ENCODE results near the gene DUSP1.

Gene DUSP1

DNA sequence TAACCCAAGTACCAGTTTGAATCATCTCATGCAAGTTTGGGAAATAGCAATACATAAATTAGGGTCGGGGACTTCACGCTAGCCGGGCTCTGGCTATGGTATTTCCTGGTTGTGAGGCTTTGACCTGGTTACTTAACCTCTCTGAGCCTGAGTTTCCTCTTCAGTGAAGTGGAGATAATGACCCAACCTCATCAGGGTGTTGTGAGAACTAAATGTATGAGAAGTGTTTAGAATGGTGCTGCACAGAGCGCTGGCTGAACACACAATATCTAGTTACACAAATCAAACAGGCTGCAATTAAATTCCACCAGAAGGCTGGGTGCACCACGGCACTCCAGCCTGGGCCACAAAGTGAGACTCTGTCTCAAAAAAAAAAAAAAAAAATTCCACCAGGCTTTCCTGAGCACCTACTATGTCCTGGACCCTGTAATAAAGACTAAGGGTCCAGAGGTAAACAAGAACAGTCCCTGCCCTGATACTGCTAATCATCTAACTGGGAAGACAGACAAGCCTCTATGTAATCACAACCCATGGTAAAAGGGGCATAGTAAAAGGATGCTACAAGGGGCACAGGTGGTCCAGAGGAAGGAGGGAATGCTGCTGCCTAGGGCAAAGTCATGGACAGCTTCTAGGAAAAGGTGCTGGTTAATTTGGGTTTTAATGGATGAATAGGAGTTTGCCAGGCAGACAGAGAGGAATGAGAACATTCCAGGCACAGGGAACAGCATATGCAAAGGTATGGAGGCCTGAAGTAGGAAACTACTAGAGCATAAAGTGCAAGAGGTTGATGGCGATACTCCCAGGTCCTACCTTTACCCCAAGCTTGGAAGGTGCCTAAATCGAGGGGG lies 27.7 kb downstream of the DUSP1 start:
- no peak for DNase-seq

DNA sequence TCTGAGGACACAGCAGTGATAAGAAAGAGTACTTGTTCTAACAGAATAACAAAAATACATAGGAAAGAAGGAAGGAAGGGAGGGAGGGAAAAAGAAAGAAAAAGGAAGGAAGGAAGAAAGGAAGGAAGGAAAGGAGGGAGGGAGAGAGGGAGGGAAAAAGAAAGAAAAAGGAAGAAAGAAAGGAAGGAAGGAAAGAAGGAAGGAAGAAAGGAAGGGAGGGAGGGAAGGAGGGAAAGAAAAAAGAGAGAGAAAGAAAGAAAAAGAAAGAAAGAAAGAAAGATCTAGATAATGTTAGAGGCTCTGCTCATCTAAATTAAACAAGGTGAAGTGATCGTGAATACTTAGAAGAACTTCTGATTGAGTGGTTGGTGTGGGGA lies 29.8 kb downstream of the DUSP1 start:
- DNase-seq = no peak

GRCh38 chr5:172740428-172741205 lies 30.4 kb downstream of the DUSP1 start:
- DNase-seq = no peak

GRCh38 chr5:172739375-172739774 lies 31.6 kb downstream of the DUSP1 start:
- DNase-seq = no peak

DNA sequence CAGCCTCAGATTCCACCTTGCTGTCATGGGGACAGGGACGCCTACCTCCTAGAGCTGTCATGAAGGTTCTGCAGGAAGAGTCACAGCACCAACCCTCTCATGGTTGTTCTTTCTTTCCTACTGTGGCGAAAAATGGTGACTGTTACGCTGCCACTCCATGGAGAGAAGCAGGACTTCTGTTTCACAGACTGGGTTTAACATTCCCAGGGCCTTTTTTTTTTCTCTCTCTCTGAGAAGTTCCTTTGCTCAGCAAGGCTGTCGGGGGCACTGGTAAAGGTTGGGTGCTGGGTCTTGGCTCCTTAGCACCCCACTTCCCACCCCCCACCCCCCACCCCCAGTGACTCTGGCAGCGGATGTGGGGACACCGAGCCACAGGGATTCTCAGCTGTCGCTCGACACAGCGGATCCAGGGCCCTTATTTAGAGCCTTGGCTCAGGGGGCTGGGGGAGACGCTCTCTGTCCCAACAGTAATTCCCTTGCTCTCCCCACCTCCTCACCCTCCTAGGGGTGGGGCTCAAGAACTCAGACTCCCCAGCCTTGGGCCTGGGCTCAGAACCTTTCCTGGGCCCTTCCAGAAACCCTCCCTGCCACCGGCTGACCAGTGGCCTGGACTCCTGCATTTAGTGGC lies 34.4 kb downstream of the DUSP1 start:
- DNase-seq = no peak

DNA sequence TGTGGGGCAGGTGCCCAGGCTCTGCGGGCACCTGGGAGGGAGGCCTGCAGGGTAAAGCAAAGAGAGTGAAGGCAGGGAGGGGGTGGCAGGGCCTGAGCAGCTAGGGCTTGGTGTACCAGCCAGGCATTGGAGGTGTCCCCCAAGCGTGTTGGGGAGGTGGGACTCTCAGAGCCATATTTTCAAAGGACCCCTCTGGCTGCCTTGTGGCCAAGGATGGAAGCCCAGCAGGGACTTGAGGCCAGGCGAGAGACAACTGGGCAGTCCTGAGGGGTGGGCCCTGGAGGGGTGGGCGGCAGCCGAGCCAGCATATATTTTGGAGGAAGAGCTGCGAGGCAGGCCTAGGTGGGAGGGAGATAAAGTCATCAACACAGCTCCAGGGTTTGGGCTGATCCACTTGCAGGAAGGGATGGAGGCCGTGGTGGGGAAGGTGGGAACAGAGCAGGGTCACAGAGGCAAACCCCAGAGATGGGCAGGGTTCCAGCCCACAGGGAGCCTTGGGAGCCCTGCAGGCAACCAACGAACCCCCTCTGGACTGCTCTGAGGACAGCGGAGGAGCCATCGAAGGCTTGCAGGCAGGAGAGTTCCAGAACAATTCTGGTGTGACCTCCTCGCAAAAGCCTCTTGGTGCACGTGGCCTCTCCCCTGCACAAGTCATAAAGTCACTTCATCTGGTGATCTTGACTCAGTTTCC lies 35.7 kb downstream of the DUSP1 start:
- DNase-seq = no peak

DNA sequence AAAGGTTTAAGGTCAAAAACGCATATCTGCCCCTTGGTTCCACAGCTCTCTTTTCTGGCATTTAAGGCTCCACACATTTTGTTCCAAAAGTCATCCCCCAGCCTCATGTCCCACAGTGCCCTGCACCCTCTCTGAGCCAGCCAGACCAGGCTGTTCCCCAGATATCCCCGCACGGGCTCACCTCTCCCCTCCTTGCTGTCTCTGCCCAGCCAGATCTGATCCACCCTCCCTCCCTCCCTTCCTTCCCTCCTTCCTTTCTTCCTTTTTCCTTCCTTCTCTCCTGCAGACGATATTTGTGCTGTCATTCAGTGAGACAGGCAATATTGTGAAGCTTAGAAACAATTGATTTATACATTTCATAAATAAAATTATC lies 37.0 kb downstream of the DUSP1 start:
- no peak for DNase-seq

GRCh38 chr5:172733131-172733973 lies 37.6 kb downstream of the DUSP1 start:
- no peak for DNase-seq

DNA sequence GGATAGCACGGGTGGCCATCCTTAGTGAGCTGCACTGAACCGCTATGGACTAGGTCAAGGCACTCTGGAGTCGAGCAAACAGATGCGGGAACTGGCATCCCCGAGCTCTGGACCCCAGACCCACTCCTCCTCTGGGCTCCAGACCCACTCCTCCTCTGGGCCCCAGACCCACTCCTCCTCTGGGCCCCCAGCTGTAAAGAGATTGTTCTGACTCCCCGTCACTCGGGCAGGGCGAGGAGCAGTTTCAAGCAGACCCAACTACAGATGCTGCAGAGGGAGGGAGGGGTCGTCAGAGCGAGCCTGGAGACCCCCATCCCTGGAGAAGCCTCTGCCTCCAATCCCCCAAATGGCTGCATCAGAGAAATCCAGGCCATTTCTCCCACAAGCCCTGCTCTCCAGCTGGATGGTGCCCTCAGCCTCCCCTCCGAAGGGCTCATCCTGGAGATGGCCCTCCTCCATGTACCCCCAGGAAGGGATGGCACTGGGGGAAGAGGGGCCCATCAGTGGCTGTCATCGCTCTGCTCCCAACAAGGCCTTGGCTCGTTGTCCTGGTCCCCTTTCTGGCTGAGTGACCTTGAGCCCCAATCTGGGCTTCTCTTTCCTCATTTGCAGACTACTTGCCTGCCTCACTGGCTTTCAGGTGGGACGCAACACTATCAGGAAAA lies 38.7 kb downstream of the DUSP1 start:
- DNase-seq = no peak

DNA sequence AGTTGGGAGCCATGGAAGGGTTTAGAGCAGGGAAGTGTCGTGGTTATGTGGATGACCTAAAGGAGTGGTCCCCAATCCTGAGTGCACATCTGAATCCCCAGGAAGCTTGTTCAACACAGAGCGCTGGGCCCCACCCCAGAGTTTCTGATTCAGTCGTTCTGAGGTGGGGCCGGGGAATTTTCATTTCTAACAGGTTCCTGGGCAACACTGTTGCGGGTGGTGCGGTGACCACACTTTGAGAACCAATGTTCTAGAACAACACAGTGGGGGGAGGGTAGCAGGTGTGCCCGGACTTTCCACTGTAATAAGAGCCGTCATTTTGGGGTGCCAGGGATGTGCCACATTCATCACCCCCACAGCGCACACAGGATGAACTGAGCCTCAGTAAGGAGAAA lies 39.3 kb downstream of the DUSP1 start:
- DNase-seq = no peak

DNA sequence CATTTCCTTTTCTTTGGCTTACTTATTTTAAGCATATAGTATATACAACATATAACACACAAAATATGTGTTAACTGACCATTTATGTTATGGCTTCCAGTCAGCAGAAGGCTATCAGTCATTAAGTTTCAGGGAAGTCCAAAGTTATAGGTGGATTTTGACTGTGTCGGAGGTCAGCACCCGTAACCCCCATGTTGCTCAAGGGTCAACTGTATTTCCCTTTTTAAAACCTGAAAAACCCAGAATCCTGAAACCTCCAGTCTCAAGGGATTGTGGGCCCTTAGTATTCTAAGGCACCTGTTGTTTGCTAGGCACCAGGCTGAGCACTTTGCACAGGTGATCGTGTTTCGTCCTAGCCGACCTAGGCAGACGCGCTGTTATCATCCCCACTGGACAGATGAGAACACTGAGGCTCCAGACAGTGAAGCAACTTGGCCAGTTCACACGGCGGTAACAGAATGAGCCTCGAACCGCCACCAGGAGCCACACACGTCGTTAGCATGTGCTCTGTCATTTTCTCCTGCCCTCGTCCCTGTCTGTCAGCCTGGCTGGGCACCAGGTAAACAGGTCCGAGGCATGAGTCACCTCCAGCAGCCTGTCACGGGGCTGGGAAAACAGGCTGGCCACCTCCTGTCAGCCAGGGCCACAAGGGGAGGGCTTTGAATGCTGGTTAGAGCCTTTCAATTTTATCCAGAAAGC lies 39.9 kb downstream of the DUSP1 start:
- no peak for DNase-seq

DNA sequence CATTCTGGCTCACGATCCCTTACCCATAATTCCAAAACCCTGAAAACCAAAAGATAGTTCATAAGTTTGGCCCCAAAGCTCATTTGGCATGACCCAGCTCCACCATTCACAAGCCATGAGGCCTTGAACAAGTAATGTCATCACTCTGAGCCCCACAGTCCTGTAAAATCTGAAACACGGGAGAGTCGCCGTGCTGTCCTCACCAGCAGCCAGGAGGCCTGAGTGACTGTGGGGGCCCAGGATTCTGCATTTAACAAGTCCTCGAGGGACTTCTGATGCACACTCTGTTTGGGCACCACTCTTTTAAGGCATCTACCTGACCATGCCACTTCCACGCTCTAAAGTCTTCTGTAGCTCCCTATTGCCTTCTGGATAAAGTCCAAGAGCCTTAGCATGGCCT lies 40.8 kb downstream of the DUSP1 start:
- DNase-seq = no peak

DNA sequence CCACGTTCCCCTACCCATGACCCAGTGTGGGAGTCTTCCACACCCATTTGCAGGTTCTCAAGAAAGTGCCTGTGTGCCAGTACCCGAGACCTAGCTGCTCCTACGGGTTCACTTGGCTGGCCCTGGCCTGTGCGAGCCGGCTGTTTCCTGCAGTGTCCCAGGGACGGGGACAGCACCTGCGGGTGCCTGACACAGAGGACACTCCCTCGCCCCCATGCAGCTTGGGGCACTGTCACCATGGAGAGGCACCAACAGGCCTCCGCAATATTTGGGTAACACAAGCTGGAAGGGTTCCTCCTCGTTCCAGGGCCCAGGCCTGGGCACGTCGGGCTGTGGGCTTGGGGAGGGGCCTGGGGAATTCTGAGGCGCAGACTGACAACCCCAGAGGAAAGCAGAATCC lies 41.4 kb downstream of the DUSP1 start:
- no peak for DNase-seq

DNA sequence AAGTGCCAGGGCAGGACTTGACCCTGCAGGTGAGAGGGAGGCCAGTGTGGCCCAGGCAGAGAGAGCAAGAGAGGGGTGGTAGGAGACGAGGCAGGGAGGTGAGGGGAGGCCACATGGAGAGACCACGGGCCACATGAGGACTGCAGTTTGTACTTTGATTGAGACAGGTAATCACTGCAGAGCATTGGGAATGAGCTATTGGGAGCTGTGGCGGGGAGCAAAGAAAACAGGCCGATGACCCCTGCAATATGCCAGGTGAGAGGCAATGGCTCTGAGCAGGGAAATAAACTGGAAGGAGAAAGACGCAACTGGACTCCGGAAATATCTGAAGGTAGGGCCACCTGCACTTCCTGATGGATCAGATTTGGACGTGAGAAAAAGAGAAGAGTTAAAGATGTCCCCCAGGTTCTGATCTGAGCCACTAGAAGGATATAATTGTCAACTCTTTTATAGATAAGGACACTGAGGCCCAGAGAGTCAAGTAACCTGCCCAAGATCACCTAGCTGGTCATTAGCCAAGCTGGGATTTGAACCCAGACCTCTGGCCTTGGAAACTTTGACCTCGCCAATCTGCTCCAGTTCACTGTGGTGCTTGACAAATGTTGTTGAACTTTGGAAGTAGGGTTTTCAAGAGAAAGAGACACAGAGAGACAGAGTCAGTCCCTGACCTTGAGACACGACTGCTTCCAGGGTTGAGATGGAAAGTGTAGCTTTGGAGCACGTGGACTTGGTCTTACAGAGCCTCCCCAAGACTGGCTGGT lies 42.3 kb downstream of the DUSP1 start:
- DNase-seq = no peak

GRCh38 chr5:172727551-172727950 lies 43.4 kb downstream of the DUSP1 start:
- DNase-seq = no peak

- no peak for DNase-seq
Measured at GRCh38 chr5:172726966-172727365, 44.0 kb downstream of the DUSP1 start.

DNA sequence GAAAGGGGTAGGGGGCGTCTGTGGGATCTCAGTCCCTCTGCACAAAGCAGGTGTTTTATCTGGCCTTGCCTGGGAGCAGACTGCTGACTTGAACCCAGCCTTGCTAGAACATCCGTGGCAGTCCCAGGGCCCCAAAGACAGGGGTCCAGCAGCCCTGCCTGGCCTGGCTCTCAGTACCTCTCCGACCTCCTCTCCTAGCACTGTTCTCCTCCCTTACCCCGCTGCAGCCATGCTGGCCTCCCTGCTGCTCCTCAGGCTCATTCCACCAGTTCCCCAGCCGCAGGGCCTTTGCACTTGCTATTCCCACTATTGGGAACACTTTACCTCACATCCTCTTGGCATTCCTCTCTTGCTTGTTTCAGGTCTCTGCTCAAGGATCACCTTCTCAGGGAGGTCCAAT lies 45.2 kb downstream of the DUSP1 start:
- no peak for DNase-seq

- no peak for DNase-seq
Measured at GRCh38 chr5:172725273-172725672, 45.7 kb downstream of the DUSP1 start.

- no peak for DNase-seq
Measured at GRCh38 chr5:172724242-172725183, 46.5 kb downstream of the DUSP1 start.

All from COR-L47 (cell line).